SU-DHL-6 (cell line): ENCODE data around the gene BRD9.

Experiments used
- H2AFZ ChIP-seq: fragments of 200-600 bp; sonication (generic); 2 replicates; pipeline ENCODE4 v1.6.1; 2014; ENCODE audit warnings: low read depth, mild to moderate bottlenecking, moderate library complexity, mixed read lengths, antibody characterized with exemption, low read length; ENCODE audit not compliant: severe bottlenecking
- H3F3A ChIP-seq: fragments of 200-600 bp; shearing (Covaris generic); 2 replicates; pipeline ENCODE4 v1.6.0; 2016; ENCODE audit warnings: antibody characterized with exemption, mild to moderate bottlenecking; ENCODE audit not compliant: insufficient read depth
- H3K27ac ChIP-seq: fragments of 200-600 bp; sonication (generic); 2 replicates; pipeline ENCODE4 v1.5.1; 2016; ENCODE audit warnings: low read depth, mild to moderate bottlenecking, low read length, moderate library complexity, mixed read lengths
- H3K27me3 ChIP-seq: fragments of 200-600 bp; sonication (generic), shearing (Covaris generic); 2 replicates; pipeline ENCODE4 v1.6.0; 2014; ENCODE audit warnings: mild to moderate bottlenecking, low read length
- H3K36me3 ChIP-seq: fragments of 200-600 bp; sonication (generic); 2 replicates; pipeline ENCODE4 v1.6.1; 2014; ENCODE audit warnings: mild to moderate bottlenecking, low read length, mixed read lengths
- H3K4me2 ChIP-seq: fragments of 300-600, 200-600 bp; shearing (Covaris generic), sonication (generic); 2 replicates; pipeline ENCODE4 v1.6.0; 2014; ENCODE audit warnings: low read length, low read depth, mild to moderate bottlenecking; ENCODE audit not compliant: poor library complexity, severe bottlenecking
- H3K4me3 ChIP-seq: fragments of 200-600 bp; sonication (generic); 2 replicates; pipeline ENCODE4 v1.5.1; 2014; ENCODE audit warnings: antibody characterized with exemption, low read length, mild to moderate bottlenecking, mixed read lengths; ENCODE audit not compliant: insufficient read depth, poor library complexity, severe bottlenecking
- H3K79me2 ChIP-seq: fragments of 200-600 bp; sonication (generic); 2 replicates; pipeline ENCODE4 v1.6.1; 2014; ENCODE audit warnings: mild to moderate bottlenecking, low read length, moderate library complexity; ENCODE audit not compliant: insufficient read depth
- H3K9ac ChIP-seq: fragments of 200-600 bp; sonication (generic); 2 replicates; pipeline ENCODE4 v1.7.0; 2014; ENCODE audit warnings: mild to moderate bottlenecking, low read length
- H3K9me2 ChIP-seq: fragments of 200-600 bp; sonication (generic); replicated peaks from 2 replicates; pipeline ENCODE4 v1.6.1; 2014; ENCODE audit warnings: low read length; ENCODE audit not compliant: insufficient read depth
- H3K9me3 ChIP-seq: fragments of 200-600 bp; sonication (generic); 2 replicates; pipeline ENCODE4 v1.6.1; 2014; ENCODE audit warnings: low read length, mixed read lengths; ENCODE audit not compliant: insufficient read depth
- H4K20me1 ChIP-seq: fragments of 200-600 bp; sonication (generic); 2 replicates; pipeline ENCODE4 v1.6.1; 2014; ENCODE audit warnings: low read depth, mild to moderate bottlenecking, antibody characterized with exemption, low read length, moderate library complexity, mixed read lengths
- EZH2phosphoT487 ChIP-seq: fragments of 200-600 bp; sonication (generic), shearing (Covaris generic); conservative IDR thresholded peaks from 2 replicates; pipeline ENCODE4 v1.6.1; 2018; ENCODE audit warnings: mild to moderate bottlenecking, antibody characterized with exemption, low read length, moderate library complexity, mixed read lengths
- TF ChIP-seq, protein P1 (sequence below): fragments of 200-600 bp; sonication (generic); IDR thresholded peaks from one replicate; pipeline ENCODE4 v1.5.1; 2017; ENCODE audit warnings: antibody characterized with exemption, mild to moderate bottlenecking, low read length, moderate library complexity; ENCODE audit not compliant: insufficient read depth, poor library complexity, severe bottlenecking

Gene BRD9

GRCh38 chr5:886036-886435, 6.6 kb downstream of the BRD9 start:
- Histone ChIP-seq H3K4me2 (no peak overlapping the region), H3F3A (no peaks in the 10 kb centered on the region), H3K9me2 (no peaks in the 10 kb centered on the region), H3K79me2 (peaks cover 45% of the 10 kb centered on the region), H2AFZ (no peak overlapping the region), H3K27me3 (no peaks in the 10 kb centered on the region), H3K9me3 (no peaks in the 10 kb centered on the region), H3K4me3 (no peak overlapping the region), H3K36me3 (peaks cover 32% of the 10 kb centered on the region), H3K27ac (no peak overlapping the region), H3K9ac (no peak overlapping the region), H4K20me1 (no peaks in the 10 kb centered on the region; the same call in 1 of the 2 replicates)
- TF ChIP-seq EZH2phosphoT487: no peak
- TF ChIP-seq, protein P1, sequence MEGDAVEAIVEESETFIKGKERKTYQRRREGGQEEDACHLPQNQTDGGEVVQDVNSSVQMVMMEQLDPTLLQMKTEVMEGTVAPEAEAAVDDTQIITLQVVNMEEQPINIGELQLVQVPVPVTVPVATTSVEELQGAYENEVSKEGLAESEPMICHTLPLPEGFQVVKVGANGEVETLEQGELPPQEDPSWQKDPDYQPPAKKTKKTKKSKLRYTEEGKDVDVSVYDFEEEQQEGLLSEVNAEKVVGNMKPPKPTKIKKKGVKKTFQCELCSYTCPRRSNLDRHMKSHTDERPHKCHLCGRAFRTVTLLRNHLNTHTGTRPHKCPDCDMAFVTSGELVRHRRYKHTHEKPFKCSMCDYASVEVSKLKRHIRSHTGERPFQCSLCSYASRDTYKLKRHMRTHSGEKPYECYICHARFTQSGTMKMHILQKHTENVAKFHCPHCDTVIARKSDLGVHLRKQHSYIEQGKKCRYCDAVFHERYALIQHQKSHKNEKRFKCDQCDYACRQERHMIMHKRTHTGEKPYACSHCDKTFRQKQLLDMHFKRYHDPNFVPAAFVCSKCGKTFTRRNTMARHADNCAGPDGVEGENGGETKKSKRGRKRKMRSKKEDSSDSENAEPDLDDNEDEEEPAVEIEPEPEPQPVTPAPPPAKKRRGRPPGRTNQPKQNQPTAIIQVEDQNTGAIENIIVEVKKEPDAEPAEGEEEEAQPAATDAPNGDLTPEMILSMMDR: no peak

DNA sequence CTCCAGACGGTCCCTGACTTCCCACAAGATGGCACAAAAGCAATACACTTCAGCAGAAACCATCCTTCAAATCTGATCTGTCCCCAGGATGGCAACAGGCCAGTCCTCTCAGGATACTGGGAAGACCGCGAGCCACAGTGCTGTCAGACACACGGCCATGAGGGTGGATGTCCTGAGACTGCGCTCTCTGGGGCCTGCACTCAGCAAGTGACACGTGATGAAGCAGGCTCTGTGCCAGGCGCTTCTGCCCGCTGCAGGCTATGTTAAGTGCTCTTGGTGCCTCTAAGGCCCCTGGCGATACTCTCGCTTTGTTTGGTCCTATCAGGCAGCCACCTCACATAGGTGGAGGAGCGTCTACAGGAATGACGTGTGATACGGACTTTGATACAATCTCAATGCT, 7.1 kb downstream of the BRD9 start:
- Histone ChIP-seq H3K4me2 (no peak overlapping the region), H4K20me1 (no peaks in the 10 kb centered on the region; the same call in 1 of the 2 replicates), H3K79me2 (peaks cover 42% of the 10 kb centered on the region), H3F3A (no peaks in the 10 kb centered on the region), H3K4me3 (no peak overlapping the region), H3K36me3 (peaks cover 30% of the 10 kb centered on the region), H2AFZ (no peak overlapping the region), H3K9me2 (no peaks in the 10 kb centered on the region), H3K9ac (no peak overlapping the region), H3K27ac (no peak overlapping the region), H3K9me3 (no peaks in the 10 kb centered on the region), H3K27me3 (no peaks in the 10 kb centered on the region)
- no peak for TF ChIP-seq EZH2phosphoT487
- TF ChIP-seq, protein P1: no peak

DNA sequence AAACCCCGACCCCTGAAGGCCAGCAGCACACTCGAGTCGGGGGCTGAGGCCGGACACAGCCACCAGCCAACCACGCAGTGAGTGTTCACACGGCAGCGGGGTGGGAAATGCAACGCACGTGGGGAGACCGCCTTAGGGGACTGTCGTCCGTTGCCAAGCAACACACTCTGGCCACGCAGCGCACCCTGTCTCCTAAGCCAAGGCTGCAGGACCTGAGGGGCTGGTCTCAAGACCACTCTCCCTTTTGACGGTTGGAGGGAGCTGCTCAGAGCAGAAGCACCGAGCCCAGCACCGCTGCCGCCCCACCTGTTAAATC, 7.5 kb downstream of the BRD9 start:
- Histone ChIP-seq H3K9me3 (no peaks in the 10 kb centered on the region), H3K9me2 (no peaks in the 10 kb centered on the region), H3K9ac (no peak overlapping the region), H2AFZ (no peak overlapping the region), H3K36me3 (peaks cover 29% of the 10 kb centered on the region), H4K20me1 (no peaks in the 10 kb centered on the region; the same call in 1 of the 2 replicates), H3K27me3 (no peaks in the 10 kb centered on the region), H3K4me3 (no peak overlapping the region), H3K27ac (no peak overlapping the region), H3F3A (no peaks in the 10 kb centered on the region), H3K4me2 (no peak overlapping the region), H3K79me2 (peaks cover 37% of the 10 kb centered on the region)
- TF ChIP-seq EZH2phosphoT487: no peak
- TF ChIP-seq, protein P1: no peak
